Measurements from ENCODE around the gene SSR4.

DNA sequence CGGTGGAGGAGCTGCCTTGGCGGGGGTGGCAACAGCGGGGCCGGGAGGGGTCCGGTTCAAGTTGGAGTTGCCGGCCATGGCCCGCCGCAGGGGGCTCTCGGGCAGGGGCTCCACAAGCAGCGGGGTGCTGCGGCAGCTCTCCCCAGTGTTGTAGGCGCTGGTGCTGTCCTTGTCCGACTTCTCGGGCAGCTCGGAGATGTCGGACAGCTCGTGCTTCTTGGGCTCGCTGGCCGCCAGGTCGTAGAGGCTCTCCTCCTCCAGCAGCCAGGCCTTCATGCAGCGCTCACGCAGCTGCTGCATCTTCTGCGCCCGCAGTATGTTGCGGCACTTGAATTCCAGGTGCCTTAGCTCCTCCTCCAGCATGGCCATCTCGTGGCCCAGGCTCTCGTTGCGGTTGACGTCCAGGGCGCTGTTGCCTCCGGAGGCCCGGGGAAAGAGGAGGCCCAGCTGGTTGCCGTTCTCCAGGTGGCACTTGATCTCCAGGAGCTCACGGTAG, 9.7 kb downstream of the SSR4 start:
- no peak for TF ChIP-seq RAD21 (IDR thresholded peaks at IDR 0.05)
- TF ChIP-seq YY1 (IDR thresholded peaks at IDR 0.05): no peak
- no peak for TF ChIP-seq SP1 (IDR thresholded peaks at IDR 0.05)
- TF ChIP-seq, protein P1, sequence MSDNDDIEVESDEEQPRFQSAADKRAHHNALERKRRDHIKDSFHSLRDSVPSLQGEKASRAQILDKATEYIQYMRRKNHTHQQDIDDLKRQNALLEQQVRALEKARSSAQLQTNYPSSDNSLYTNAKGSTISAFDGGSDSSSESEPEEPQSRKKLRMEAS (IDR thresholded peaks at IDR 0.05): no peak
- TF ChIP-seq, protein P2, sequence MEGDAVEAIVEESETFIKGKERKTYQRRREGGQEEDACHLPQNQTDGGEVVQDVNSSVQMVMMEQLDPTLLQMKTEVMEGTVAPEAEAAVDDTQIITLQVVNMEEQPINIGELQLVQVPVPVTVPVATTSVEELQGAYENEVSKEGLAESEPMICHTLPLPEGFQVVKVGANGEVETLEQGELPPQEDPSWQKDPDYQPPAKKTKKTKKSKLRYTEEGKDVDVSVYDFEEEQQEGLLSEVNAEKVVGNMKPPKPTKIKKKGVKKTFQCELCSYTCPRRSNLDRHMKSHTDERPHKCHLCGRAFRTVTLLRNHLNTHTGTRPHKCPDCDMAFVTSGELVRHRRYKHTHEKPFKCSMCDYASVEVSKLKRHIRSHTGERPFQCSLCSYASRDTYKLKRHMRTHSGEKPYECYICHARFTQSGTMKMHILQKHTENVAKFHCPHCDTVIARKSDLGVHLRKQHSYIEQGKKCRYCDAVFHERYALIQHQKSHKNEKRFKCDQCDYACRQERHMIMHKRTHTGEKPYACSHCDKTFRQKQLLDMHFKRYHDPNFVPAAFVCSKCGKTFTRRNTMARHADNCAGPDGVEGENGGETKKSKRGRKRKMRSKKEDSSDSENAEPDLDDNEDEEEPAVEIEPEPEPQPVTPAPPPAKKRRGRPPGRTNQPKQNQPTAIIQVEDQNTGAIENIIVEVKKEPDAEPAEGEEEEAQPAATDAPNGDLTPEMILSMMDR (IDR thresholded peaks at IDR 0.05; ENCODE audit: low read depth, low read length, missing input control): no peak
- no peak for TF ChIP-seq JUND (IDR thresholded peaks at IDR 0.05)
- no peak for TF ChIP-seq TAF1 (conservative IDR thresholded peaks at IDR 0.05)
- TF ChIP-seq EGR1 (IDR thresholded peaks at IDR 0.05; ENCODE audit: low read depth in 2 of 2): no peak
- TF ChIP-seq RXRA (IDR thresholded peaks at IDR 0.05): no peak

All from liver (tissue), 3 donors.